Hepatocyte (in vitro differentiated cells): ENCODE results near the gene CDH12. TPM values are rescaled to one million over a fixed set of nuclear protein-coding genes. Genes with fewer than 3 reads are reported as not detected.

Source experiments
- DNase-seq: peaks from one replicate; pipeline ENCODE4 v3.0.0-alpha.2; 2016; ENCODE audit warnings: low spot score
- H2AFZ ChIP-seq: fragments of 200-600 bp; sonication (generic); 2 replicates; pipeline ENCODE4 v1.6.0; 2016; ENCODE audit warnings: antibody characterized with exemption, mild to moderate bottlenecking
- H3K27ac ChIP-seq: fragments of 200-600 bp; sonication (generic); 2 replicates; pipeline ENCODE4 v1.5.1; 2016; ENCODE audit warnings: mild to moderate bottlenecking
- H3K27me3 ChIP-seq: fragments of 200-600 bp; sonication (generic); 2 replicates; pipeline ENCODE4 v1.6.1; 2016
- H3K36me3 ChIP-seq: fragments of 200-600 bp; sonication (generic); replicated peaks from 2 replicates; pipeline ENCODE4 v1.5.1; 2016; ENCODE audit warnings: low read depth; ENCODE audit not compliant: insufficient read depth
- H3K4me1 ChIP-seq: fragments of 200-600 bp; sonication (generic); 2 replicates; pipeline ENCODE4 v1.5.1; 2016; ENCODE audit warnings: mild to moderate bottlenecking, moderate library complexity; ENCODE audit not compliant: insufficient read depth
- H3K4me2 ChIP-seq: fragments of 200-600 bp; sonication (generic); 2 replicates; pipeline ENCODE4 v1.6.0; 2016
- H3K4me3 ChIP-seq: fragments of 200-600 bp; sonication (generic); 2 replicates; pipeline ENCODE4 v1.5.1; 2016; ENCODE audit warnings: mild to moderate bottlenecking
- H3K79me2 ChIP-seq: fragments of 200-600 bp; sonication (generic); 2 replicates; pipeline ENCODE4 v1.6.0; 2017; ENCODE audit warnings: mild to moderate bottlenecking
- H3K9me2 ChIP-seq: fragments of 200-600 bp; sonication (generic); replicated peaks from 2 replicates; pipeline ENCODE4 v1.6.0; 2017; ENCODE audit warnings: mild to moderate bottlenecking; ENCODE audit not compliant: insufficient read depth
- H3K9me3 ChIP-seq: fragments of 200-600 bp; sonication (generic); 2 replicates; pipeline ENCODE4 v1.5.1; 2016; ENCODE audit warnings: low read depth, mild to moderate bottlenecking
- H4K20me1 ChIP-seq: fragments of 200-600 bp; sonication (generic); 2 replicates; pipeline ENCODE4 v1.6.0; 2016; ENCODE audit warnings: mild to moderate bottlenecking; ENCODE audit not compliant: insufficient read depth, poor library complexity, severe bottlenecking
- CTCF ChIP-seq: fragments of 200-600 bp; sonication (generic); IDR thresholded peaks from 2 replicates; pipeline ENCODE4 v1.5.1; 2016; ENCODE audit warnings: antibody characterized with exemption, mild to moderate bottlenecking; ENCODE audit not compliant: poor library complexity
- EZH2 ChIP-seq: fragments of 200-600 bp; sonication (generic); IDR thresholded peaks from 2 replicates; pipeline ENCODE4 v1.6.1; 2016; ENCODE audit warnings: antibody characterized with exemption, mild to moderate bottlenecking, borderline replicate concordance
- EZH2phosphoT487 ChIP-seq: fragments of 200-600 bp; sonication (generic); IDR thresholded peaks from one replicate; pipeline ENCODE4 v1.6.1; 2018; ENCODE audit warnings: antibody characterized with exemption, mild to moderate bottlenecking, low read depth, moderate library complexity; ENCODE audit not compliant: unreplicated experiment, severe bottlenecking
- WGBS: methylation state at CpG from one replicate; pipeline ENCODE4 v1.1.6; 2016; ENCODE audit warnings: low lambda C conversion rate; ENCODE audit errors: missing lambda C conversion rate; 5-methylcytosine and 5-hydroxymethylcytosine counted together
- polyA plus RNA-seq: library from polyadenylated mRNA; unstranded; fragments of >200 nt; fragmentation: Nextera tagmentation; extraction: Ambion mirVana; gene quantifications from 2 replicates; pipeline ENCODE4 v1.2.1, GENCODE V29; 2016
- total RNA-seq: library from RNA; depleted of rRNA; stranded (reverse); fragments of >200 nt; gene quantifications from 2 replicates; pipeline ENCODE4 v1.2.3, GENCODE V29; 2014

The CDH12 gene
- total and polyA plus RNA-seq, 2 experiments from 2014 or later, result 15.4 to 44.5 TPM

- WGBS, result 78% methylated on average over 3 of the region's 3 CpGs
- Histone ChIP-seq H3K79me2 (no peaks in the 10 kb centered on the region), H4K20me1 (no peaks in the 10 kb centered on the region), H3K4me3 (no peak overlapping the region), H3K27me3 (no peaks in the 10 kb centered on the region), H3K4me1 (no peaks in the 10 kb centered on the region), H3K4me2 (no peak overlapping the region), H3K9me3 (no peaks in the 10 kb centered on the region), H3K27ac (no peak overlapping the region), H3K9me2 (no peaks in the 10 kb centered on the region), H3K36me3 (no peaks in the 10 kb centered on the region), H2AFZ (no peak overlapping the region)
- TF ChIP-seq EZH2phosphoT487 (no peak), CTCF (no peak), EZH2 (no peak)
- DNase-seq, result no peak
Measured at GRCh38 chr5:22736443-22737003, 116.6 kb downstream of the CDH12 start.

- Histone ChIP-seq H3K9me3 (no peaks in the 10 kb centered on the region), H3K4me3 (no peak overlapping the region), H2AFZ (no peak overlapping the region), H3K79me2 (no peaks in the 10 kb centered on the region), H4K20me1 (no peaks in the 10 kb centered on the region), H3K9me2 (no peaks in the 10 kb centered on the region), H3K36me3 (no peaks in the 10 kb centered on the region), H3K27ac (no peak overlapping the region), H3K4me2 (no peak overlapping the region), H3K4me1 (no peaks in the 10 kb centered on the region), H3K27me3 (no peaks in the 10 kb centered on the region)
- WGBS, result 94% methylated on average over 2 of the region's 2 CpGs
- TF ChIP-seq EZH2phosphoT487, result no peak
- no peak for TF ChIP-seq CTCF
- no peak for TF ChIP-seq EZH2
- DNase-seq, result no peak
Measured at GRCh38 chr5:22734907-22735306, 118.2 kb downstream of the CDH12 start.

- Histone ChIP-seq H3K36me3 (no peaks in the 10 kb centered on the region), H3K4me2 (no peak overlapping the region), H2AFZ (no peak overlapping the region), H3K79me2 (no peaks in the 10 kb centered on the region), H3K27ac (no peak overlapping the region), H3K9me2 (no peaks in the 10 kb centered on the region), H3K4me1 (no peaks in the 10 kb centered on the region), H3K27me3 (no peaks in the 10 kb centered on the region), H3K9me3 (no peaks in the 10 kb centered on the region), H4K20me1 (no peaks in the 10 kb centered on the region), H3K4me3 (no peak overlapping the region)
- DNase-seq, result no peak
- TF ChIP-seq EZH2 (no peak), CTCF (no peak)
- whole genome bisulfite sequencing, result 52% methylated on average over 4 of the region's 4 CpGs
Measured at GRCh38 chr5:22728610-22729009, 124.5 kb downstream of the CDH12 start.

GRCh38 chr5:22722491-22722890 is 130.7 kb downstream of the CDH12 start:
- H3K4me3 ChIP-seq, result no peak overlapping the region
- no peaks in the 10 kb centered on the region for H3K79me2 ChIP-seq
- no peaks in the 10 kb centered on the region for H3K9me2 ChIP-seq
- no peak overlapping the region for H3K27ac ChIP-seq
- no peaks in the 10 kb centered on the region for H4K20me1 ChIP-seq
- H3K4me1 ChIP-seq, result no peaks in the 10 kb centered on the region
- WGBS, result 89% methylated on average over 1 of the region's 1 CpG
- TF ChIP-seq CTCF, result no peak
- no peak for TF ChIP-seq EZH2phosphoT487
- TF ChIP-seq EZH2, result no peak
- no peaks in the 10 kb centered on the region for H3K36me3 ChIP-seq
- no peak for DNase-seq
- no peak overlapping the region for H3K4me2 ChIP-seq
- H3K9me3 ChIP-seq, result no peaks in the 10 kb centered on the region
- no peak overlapping the region for H2AFZ ChIP-seq
- no peaks in the 10 kb centered on the region for H3K27me3 ChIP-seq
